GM12891 (cell line): ENCODE results near the gene CHRM1.
"Not testable (repeated sequence)": the region's sequence is repeated elsewhere in the genome, so short reads cannot be mapped to it uniquely, and the experiment has no call there.

Experiments used
- DNase-seq: peaks from one replicate; pipeline ENCODE4 v3.0.0; 2011; ENCODE audit warnings: low spot score; ENCODE audit not compliant: insufficient read length
- FAIRE-seq: peaks from 2 replicates; lab custom pipeline; 2011; peaks lifted over from hg19 to GRCh38; lab: Jason Lieb, UNC
- PAX5 ChIP-seq: IDR thresholded peaks from 2 replicates; pipeline ENCODE4 v1.6.1; 2011; ENCODE audit warnings: low read length, moderate library complexity, mild to moderate bottlenecking; ENCODE audit not compliant: insufficient read depth, severe bottlenecking
- POLR2A ChIP-seq: IDR thresholded peaks from 2 replicates; pipeline ENCODE4 v1.6.1; 2011; ENCODE audit warnings: low read depth, low read length, control low read depth
- POLR2AphosphoS5 ChIP-seq: IDR thresholded peaks from 2 replicates; pipeline ENCODE4 v1.6.1; 2011; ENCODE audit warnings: low read depth, low read length, control low read depth
- POU2F2 ChIP-seq: IDR thresholded peaks from 2 replicates; pipeline ENCODE4 v1.6.1; 2011; ENCODE audit warnings: low read depth, mild to moderate bottlenecking, control low read depth, low read length, moderate library complexity
- SPI1 ChIP-seq: IDR thresholded peaks from 2 replicates; pipeline ENCODE4 v1.6.1; 2011; ENCODE audit warnings: low read depth, low read length, control low read depth
- TAF1 ChIP-seq: IDR thresholded peaks from 2 replicates; pipeline ENCODE4 v1.6.1; 2011; ENCODE audit warnings: low read depth, low read length, control low read depth

The CHRM1 gene

GRCh38 chr11:62879235-62879978, 41.8 kb downstream of the CHRM1 start:
- no peak for DNase-seq
- FAIRE-seq, result no peak
- TF ChIP-seq POLR2A (no peak), PAX5 (no peak)

- DNase-seq (no peak), FAIRE-seq (no peak)
- no peak for TF ChIP-seq POLR2A
- no peak for TF ChIP-seq POLR2AphosphoS5
- TF ChIP-seq SPI1, result no peak
- TF ChIP-seq PAX5, result no peak
- no peak for TF ChIP-seq POU2F2
- TF ChIP-seq TAF1, result no peak
Measured at GRCh38 chr11:62876712-62877111, 44.5 kb downstream of the CHRM1 start.

GRCh38 chr11:62875698-62876478, 45.3 kb downstream of the CHRM1 start:
- FAIRE-seq, result no peak
- no peak for DNase-seq
- TF ChIP-seq POLR2A, result no peak
- TF ChIP-seq POLR2AphosphoS5, result no peak
- no peak for TF ChIP-seq PAX5
- no peak for TF ChIP-seq TAF1
- TF ChIP-seq SPI1, result no peak
- TF ChIP-seq POU2F2, result no peak

GRCh38 chr11:62874851-62875250, 46.3 kb downstream of the CHRM1 start:
- TF ChIP-seq PAX5 (no peak), POU2F2 (no peak), TAF1 (no peak), SPI1 (no peak)
- DNase-seq, result no peak
- FAIRE-seq, result no peak

- DNase-seq (no peak), FAIRE-seq (no peak)
- TF ChIP-seq POLR2A (no peak), PAX5 (no peak), POU2F2 (no peak)
Measured at GRCh38 chr11:62865635-62866034, 55.5 kb downstream of the CHRM1 start.

GRCh38 chr11:62863687-62864335, 57.4 kb downstream of the CHRM1 start:
- DNase-seq, result no peak
- FAIRE-seq, result no peak
- TF ChIP-seq POLR2AphosphoS5 (no peak), PAX5 (no peak)

GRCh38 chr11:62861564-62862192, 59.5 kb downstream of the CHRM1 start:
- DNase-seq, FAIRE-seq: not testable (repeated sequence)

- no peak for TF ChIP-seq SPI1
- TF ChIP-seq TAF1, result no peak
- TF ChIP-seq POU2F2, result no peak
- TF ChIP-seq POLR2A, result no peak
- TF ChIP-seq POLR2AphosphoS5, result no peak
- TF ChIP-seq PAX5, result no peak
- no peak for FAIRE-seq
- no peak for DNase-seq
Measured at GRCh38 chr11:62860835-62861563, 60.2 kb downstream of the CHRM1 start.

GRCh38 chr11:62859281-62859703, 61.9 kb downstream of the CHRM1 start:
- not testable (repeated sequence) for DNase-seq, FAIRE-seq
